GM19463 (cell line): ENCODE results near the gene COBL.
"Not testable (repeated sequence)": the region's sequence is repeated elsewhere in the genome, so short reads cannot be mapped to it uniquely, and the experiment has no call there.

Experiments
- ATAC-seq: cut with Tn5 transposase; IDR thresholded peaks from one replicate; pipeline ENCODE4 v1.9.1; 2021; ENCODE audit warnings: mild to moderate bottlenecking, moderate library complexity; ENCODE audit not compliant: unreplicated experiment

The COBL gene

DNA sequence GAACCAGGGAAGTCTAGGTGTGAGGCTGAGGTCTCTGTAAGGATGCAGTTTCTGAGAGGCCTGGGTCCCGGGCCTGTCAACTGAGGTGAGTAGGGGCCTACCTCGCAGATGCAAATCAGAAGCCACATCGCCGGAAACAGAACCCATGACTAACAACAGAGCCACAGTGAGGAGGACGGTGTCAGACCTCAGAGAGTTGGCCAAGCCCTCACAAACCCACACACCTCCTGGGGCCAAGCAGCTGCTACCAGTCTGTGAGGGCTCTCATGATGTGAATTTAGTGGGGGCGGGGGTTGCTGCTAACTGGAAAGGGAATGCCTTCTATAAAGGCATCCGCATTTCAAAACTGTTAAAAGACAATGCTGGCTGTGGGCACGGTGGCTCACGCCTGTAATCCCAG is 103.0 kb downstream of the COBL start:
- no peak for ATAC-seq

GRCh38 chr7:51210766-51211165 is 105.8 kb downstream of the COBL start:
- no peak for ATAC-seq

GRCh38 chr7:51209426-51209825 is 107.2 kb downstream of the COBL start:
- no peak for ATAC-seq

DNA sequence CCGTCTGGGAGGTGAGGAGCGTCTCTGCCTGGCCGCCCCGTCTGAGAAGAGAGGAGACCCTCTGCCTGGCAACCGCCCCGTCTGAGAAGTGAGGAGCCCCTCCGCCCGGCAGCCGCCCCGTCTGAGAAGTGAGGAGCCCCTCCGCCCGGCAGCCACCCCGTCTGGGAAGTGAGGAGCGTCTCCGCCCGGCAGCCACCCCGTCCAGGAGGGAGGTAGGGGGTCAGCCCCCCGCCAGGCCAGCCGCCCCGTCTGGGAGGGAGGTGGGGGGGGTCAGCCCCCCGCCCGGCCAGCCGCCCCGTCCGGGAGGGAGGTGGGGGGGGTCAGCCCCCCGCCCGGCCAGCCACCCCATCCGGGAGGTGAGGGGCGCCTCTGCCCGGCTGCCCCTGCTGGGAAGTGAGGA is 108.5 kb downstream of the COBL start:
- not testable (repeated sequence) for ATAC-seq

- no peak for ATAC-seq
These were observed 118.0 kb downstream of the COBL start for GRCh38 chr7:51198654-51199053.

DNA sequence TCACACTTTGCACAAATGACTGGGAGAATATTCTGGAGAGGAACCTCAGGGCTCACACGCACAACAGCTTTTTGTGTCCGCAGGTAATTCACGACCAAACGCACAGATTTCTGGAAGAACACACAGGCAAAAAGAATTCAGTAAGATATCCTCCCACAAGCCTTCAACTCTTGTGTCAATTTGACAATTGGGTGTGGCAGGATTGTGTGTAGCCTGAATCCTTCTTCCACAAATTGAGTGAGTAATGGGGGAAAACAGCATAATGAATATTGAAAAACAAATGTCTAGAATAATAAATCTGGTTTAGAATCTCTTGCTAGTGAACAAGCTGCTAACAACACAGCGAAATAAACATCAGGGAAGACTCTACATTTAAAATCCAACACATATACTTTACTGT is 125.6 kb downstream of the COBL start:
- ATAC-seq: no peak

DNA sequence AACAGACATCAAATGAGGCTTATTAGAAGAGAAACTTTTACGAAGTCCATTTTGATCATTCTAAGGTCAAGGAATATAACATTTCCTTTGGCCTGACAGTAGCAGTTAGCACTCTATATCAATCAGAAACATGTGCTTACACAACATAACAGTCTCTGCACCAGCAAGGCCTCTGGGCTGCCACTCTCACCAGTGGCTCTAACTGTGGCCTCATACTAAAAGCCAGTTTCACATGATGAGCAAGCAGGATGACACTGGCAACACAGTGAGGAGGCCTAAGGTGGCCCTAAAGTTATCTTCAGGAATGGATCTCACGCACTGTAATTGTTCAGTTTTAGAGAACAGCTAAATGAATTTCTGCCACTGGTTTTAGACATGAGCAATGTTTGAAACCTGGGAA is 126.8 kb downstream of the COBL start:
- ATAC-seq: no peak

DNA sequence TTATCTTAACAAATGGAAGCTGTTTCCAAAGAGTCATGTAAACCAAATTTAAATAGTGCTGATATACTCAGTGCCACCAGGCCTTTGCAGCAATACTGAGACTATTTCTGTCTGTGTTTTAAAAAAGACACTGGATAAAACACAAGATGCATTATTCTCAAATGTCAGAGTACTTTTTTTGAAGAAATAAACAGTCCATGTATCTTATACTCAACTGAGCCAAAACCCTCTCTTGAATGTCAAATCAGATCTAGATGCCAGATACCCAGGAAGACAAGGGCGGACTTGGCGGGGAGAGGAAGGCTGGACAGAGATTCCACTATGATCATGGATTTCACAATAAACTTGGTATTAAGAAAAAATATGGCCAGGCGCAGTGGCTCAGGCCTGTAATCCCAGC is 127.6 kb downstream of the COBL start:
- ATAC-seq: no peak

DNA sequence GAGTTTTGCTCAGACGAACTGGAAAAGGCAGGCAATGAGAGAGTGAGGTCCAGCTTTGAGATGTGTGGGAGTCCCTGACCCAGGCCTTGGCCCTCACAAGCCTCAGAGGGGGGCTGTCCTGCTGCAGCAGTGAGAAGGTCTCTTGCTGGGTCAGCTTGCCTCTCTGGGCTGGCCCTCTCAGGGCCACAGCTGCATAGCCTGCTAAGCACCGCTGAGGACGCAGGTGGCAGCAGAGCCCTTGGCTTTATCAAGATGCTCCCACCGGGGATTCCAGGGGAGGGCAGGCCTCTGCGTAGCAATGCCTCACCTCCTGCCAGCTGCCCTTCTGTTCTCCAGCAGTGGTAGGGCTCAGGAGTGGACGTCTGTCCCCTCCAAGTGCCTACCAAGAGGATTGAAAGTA is 128.7 kb downstream of the COBL start:
- no peak for ATAC-seq

- no peak for ATAC-seq
These were observed 130.1 kb downstream of the COBL start for GRCh38 chr7:51186531-51186930.

DNA sequence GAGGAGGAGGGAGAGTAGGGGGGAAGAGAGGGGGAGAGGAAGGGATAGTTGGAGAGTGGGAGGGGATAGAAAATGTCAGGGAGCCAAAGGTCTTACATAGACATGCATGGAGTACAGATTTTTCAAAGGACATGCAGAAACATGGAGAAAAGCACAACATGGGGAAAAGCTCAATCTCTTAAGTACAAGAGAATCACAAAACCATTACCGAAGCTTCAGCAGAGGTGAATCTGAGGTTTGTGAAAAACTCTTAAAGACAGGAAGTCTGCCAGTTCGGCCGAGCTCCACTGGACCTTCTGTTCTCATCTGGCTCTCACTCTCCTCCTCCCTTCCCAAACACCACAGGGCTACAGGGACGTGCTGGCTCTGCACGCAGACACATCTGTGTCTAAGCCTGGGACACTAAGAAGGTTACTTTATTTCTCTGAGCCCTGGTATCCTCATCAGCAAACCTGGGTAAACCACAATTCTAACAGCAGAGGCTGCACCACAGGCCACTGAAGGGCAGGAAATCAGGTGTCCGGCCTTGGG is 133.9 kb downstream of the COBL start:
- no peak for ATAC-seq

DNA sequence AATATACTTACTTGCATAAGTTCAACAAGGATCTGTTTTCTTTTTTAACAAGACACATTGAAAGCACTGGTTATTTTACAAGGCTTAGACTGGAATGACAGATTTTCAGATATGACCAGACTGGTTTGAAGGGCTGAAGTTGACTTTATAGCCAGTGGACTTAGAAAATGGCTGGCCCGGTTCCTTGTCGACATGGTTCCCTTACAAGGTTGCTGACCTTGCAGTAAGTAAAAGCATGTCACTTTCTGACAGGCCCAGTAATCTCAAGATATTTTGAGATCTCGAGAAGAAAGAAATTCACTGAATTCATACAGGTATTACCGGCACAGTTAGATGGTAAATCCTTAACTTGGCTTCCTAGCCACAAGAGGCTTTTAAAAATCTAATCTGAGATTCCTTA is 136.5 kb downstream of the COBL start:
- ATAC-seq: no peak

DNA sequence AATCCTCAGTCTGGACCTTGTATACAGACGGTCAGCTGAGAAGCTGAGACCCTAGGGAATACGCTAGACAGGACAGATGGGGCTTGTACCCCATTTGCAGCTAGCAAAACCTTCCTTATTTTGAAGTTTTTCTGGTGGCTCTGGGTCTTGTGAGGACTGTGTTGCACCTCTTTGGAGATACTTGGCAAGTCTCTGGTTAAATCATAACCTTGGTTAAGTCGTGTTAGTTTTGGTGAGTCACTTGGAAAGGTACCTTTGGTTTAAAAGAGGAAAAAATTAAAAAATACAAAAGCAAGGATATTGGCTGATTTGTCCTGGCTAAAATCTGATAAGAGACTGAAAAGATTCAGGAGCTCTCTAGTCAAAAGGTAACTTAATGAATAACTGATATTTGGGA is 140.6 kb downstream of the COBL start:
- ATAC-seq: no peak

GRCh38 chr7:51175316-51175991 is 141.2 kb downstream of the COBL start:
- ATAC-seq: no peak

DNA sequence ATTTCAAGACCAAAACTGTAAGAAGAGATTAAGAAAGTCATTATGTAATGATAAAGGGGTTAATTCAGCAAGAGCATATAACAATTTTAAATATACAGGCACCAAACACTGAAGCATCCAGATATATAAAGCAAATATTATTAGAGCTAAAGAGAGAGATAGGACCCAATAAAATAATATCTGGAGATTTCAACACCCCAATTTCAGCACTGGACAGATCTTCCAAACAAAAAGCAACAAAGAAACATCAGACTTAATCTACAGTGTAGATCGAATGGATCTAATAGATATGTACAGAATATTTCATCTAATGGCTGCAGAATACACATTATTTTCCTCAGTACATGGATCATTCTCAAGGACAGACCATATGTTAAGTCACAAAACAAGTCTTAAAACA is 151.3 kb downstream of the COBL start:
- ATAC-seq: no peak

DNA sequence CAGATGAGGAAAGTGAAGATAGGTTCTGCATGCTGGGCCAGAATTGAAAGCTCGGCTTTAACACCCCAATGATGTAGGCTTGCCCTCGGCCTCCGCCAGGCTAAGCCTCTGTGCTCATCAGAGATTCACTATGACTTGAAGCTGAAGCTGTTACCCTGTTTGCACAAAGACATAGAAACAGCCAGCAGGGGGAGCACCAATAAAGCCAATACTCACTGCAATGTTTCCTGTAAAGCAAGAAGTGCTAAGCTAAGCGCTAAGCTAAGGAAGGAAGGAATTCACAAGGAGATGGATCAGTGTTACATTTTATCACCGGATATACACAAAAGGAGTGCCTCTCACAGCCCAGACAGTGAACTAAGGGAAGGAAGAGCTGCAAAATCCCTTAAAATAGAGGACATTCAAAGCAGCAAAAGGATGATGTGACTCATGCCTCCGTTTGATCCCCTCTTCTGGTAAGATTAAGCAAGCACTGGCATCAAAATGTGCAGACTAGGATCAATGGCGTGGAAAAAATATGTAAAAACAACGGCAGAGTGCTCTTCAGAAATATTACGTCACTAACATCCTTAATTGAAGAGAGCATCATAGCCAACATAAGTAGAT is 153.8 kb downstream of the COBL start:
- peak; percentile 96 for ATAC-seq

GRCh38 chr7:51161937-51162336 is 154.7 kb downstream of the COBL start:
- ATAC-seq: no peak

- ATAC-seq: no peak
These were observed 155.5 kb downstream of the COBL start for GRCh38 chr7:51160990-51161615.

DNA sequence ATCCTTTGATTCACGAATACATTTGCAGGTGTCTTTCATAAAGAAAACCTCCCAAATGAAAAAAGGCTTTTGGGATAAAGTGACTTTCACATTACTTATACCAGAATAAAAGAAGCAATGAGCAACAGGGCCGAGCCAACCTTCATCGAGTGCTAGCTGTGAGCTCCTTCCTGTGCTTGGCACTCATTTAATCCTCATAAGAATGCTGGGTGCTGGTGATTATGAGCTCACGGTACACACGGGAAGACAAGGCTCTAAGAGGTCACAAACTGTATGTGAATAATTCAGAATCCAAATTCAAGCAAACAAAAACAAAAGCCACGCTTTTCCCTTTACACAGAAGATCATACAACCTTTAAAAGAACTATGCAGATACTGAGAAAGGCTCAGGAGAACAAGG is 156.2 kb downstream of the COBL start:
- ATAC-seq: no peak

DNA sequence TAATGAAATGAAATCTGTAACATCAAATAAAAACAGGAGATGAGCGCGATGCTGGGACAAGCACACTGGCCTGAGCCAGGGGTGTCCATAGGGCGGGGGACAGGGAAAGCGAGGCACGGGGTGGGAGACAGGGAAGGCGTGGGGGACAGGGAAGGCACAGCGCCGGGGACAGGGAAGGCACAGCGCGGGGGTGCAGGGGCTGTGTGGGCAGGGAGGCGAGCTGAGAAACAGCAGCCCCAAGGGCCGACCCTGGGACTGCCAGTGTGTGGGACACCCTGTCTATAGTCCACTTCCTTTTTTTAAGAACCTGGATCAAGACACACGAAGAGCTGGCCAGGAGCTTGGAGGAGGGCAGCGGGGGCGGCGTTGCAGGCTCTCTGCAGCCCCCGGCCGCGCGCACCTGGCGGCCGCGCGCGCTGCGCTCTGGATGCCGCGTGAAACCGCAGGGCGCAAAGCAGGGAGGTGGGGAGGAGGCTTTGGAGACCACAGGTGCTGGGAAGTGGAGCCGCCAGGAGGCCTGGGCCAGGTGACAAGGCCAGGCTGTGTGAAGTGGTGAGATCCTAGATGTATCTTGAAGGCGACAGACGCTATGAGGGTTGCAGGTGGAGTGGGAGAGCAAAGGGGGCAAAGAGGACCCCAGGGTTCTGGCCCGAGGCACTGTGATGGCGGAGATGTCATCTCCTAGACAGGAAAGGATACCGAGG is 157.7 kb downstream of the COBL start:
- no peak for ATAC-seq

- no peak for ATAC-seq
These were observed 158.4 kb downstream of the COBL start for GRCh38 chr7:51158211-51158610.

DNA sequence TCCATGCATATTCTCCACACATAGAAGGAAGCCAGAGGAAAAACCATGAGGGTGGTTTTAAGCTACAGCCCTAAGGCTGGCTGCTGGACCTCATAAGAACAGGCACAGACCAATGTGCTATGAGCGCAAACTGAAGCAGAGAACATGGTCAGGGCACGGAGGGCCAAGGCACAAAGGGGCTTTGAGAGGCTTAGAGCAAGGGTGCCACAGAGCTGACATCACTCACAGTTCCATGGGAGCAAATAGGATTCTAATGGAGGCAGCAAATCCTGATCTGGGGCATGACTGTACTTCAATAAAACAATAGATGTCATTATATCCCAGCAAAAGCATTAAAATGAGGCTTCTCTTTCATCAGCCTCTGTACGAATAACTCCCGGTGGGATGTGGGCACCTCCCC is 162.4 kb downstream of the COBL start:
- ATAC-seq: no peak
